Panc1 (cell line): ENCODE data around the gene GLI3. TPM values are rescaled to one million over a fixed set of nuclear protein-coding genes. Genes with fewer than 3 reads are reported as not detected.

ENCODE experiments used
- ATAC-seq: fragments of 200-7000 bp; cut with Tn5 transposase; 2 replicates; pipeline ENCODE4 v1.9.1; 2020; ENCODE audit warnings: mild to moderate bottlenecking, moderate library complexity
- BruUV-seq: library from RNA; stranded (reverse); fragments of 400-500 nt; replicated peaks from 2 replicates; lab custom pipeline; 2021; lab: Mats Ljungman, UMichigan
- CTCF ChIA-PET: fragments of 300-600 bp; sonication (Branson Sonifier 250); formaldehyde crosslinking; loops from one replicate; lab custom pipeline; 2022; ENCODE audit warnings: antibody characterized with exemption; lab: Charles Lee
- POLR2A ChIA-PET: fragments of 300-600 bp; sonication (Branson Sonifier 250); formaldehyde crosslinking; loops from one replicate; lab custom pipeline; 2022; ENCODE audit warnings: antibody characterized with exemption; lab: Charles Lee
- DNase-seq: peaks from one replicate; pipeline ENCODE4 v3.0.0-alpha.2; 2010; ENCODE audit warnings: low read depth, low spot score
- H3K27ac ChIP-seq: 2 replicates; pipeline ENCODE4 v1.5.1; 2011; ENCODE audit warnings: mild to moderate bottlenecking, low read length, inconsistent platforms
- H3K27me3 ChIP-seq: fragments of 200-500 bp; sonication (Bioruptor generic); 2 replicates; pipeline ENCODE4 v1.6.0; 2014; ENCODE audit warnings: low read length, inconsistent platforms; ENCODE audit not compliant: control insufficient read depth, insufficient read depth
- H3K36me3 ChIP-seq: fragments of 200-500 bp; sonication (Bioruptor generic); 2 replicates; pipeline ENCODE4 v1.5.1; 2014; ENCODE audit warnings: inconsistent platforms, mild to moderate bottlenecking, low read length, moderate library complexity; ENCODE audit not compliant: control insufficient read depth, insufficient read depth
- H3K4me1 ChIP-seq: 2 replicates; pipeline ENCODE4 v1.5.1; 2011; ENCODE audit warnings: inconsistent platforms, mild to moderate bottlenecking, low read length, moderate library complexity; ENCODE audit not compliant: control insufficient read depth, insufficient read depth
- H3K4me3 ChIP-seq, 2 experiments: 2 replicates each; pipeline ENCODE4 v1.5.1; 2011 to 2012; ENCODE audit warnings: low read depth in 2 of 2, low read length in 2 of 2, mild to moderate bottlenecking in 2 of 2, inconsistent platforms in 1 of 2, moderate library complexity in 1 of 2
- H3K9me3 ChIP-seq: fragments of 200-500 bp; sonication (Bioruptor generic); 2 replicates; pipeline ENCODE4 v1.5.1; 2014; ENCODE audit warnings: low read depth, mild to moderate bottlenecking, inconsistent platforms, low read length, moderate library complexity; ENCODE audit not compliant: control insufficient read depth, insufficient read depth
- POLR2AphosphoS5 ChIP-seq: IDR thresholded peaks from 2 replicates; pipeline ENCODE4 v1.6.1; 2012; ENCODE audit warnings: mild to moderate bottlenecking, low read depth, low read length, moderate library complexity
- SIN3A ChIP-seq: IDR thresholded peaks from 2 replicates; pipeline ENCODE4 v1.6.1; 2012; ENCODE audit warnings: low read depth, mild to moderate bottlenecking, low read length, moderate library complexity, borderline replicate concordance; ENCODE audit not compliant: insufficient read depth
- TCF7L2 ChIP-seq: IDR thresholded peaks from 2 replicates; pipeline ENCODE4 v1.6.1; 2011; ENCODE audit warnings: mild to moderate bottlenecking, low read depth, low read length, inconsistent platforms
- in situ Hi-C: cut with HindIII; loops from 2 replicates; pipeline ENCODE4 v1.10.0; 2016; ENCODE audit warnings: low sequenced_read_pairs, low pct_unique_long_range_greater_than_20kb
- intact Hi-C: fragments of 100-400 bp; cut with micrococcal nuclease; formaldehyde crosslinking; loops from one replicate; pipeline ENCODE4 v1.10.0; 2022; ENCODE audit not compliant: unreplicated experiment
- total RNA-seq: library from RNA; stranded (reverse); gene quantifications from one replicate; pipeline ENCODE4 v1.2.1, GENCODE V29; 2021; ENCODE audit not compliant: unreplicated experiment
- TF ChIP-seq, protein P1 (sequence below): fragments of 450-650 bp; IDR thresholded peaks from 2 replicates; pipeline ENCODE4 v1.5.1; 2017; ENCODE audit warnings: mild to moderate bottlenecking
- TF ChIP-seq, protein P2 (sequence below), 2 experiments: IDR thresholded peaks; 2 replicates each; pipeline ENCODE4 v1.6.1; 2011 to 2012; ENCODE audit warnings: low read depth in 2 of 2, control low read depth in 1 of 2, low read length in 1 of 2, mild to moderate bottlenecking in 1 of 2, moderate library complexity in 1 of 2; ENCODE audit not compliant: insufficient read depth in 1 of 2

Gene GLI3
- total RNA-seq, 1 experiment from 2014 or later = 3.7 TPM

DNA sequence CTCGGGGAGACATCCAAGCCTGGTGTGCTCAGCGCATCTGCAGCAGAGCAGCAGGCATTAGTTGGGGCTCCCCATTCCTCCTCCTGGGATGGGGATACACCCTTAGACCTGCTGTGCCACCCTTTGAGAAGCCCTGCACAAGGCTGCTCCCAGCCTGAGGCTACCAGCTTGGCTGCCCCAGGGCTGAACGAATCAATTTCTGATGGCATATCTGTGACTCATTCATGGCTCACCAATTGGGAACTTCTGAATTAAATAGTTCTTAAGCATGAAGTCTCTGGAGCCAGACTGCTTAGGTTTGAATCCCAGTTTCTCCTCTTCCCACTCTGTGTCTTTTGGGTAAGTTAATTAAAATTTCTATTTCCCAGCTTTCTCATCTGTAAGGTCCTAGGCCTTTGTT, 16.3 kb upstream of the GLI3 start:
- BruUV-seq = no TSS peak

DNA sequence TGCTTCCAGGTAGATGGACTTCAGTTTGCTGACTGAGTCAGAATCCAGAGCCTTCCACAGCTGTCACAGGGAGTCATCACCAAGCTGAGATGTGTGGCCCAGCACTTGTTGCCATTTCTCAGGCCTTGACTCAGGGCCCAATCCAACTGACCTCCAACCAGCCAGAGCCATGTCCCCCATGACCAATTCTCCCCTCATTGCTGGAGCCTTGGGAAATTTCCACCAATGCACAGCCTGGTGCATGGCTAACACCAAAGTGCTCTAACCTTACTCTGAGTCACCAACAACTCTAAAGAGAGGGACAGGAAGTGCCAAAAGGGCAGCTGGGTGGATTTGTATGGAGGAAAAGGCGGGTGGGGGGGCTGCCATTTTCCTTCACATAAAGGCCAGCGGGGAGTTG, 13.4 kb upstream of the GLI3 start:
- TF ChIP-seq TCF7L2 = no peak
- TF ChIP-seq SIN3A = no peak
- TF ChIP-seq, protein P1, sequence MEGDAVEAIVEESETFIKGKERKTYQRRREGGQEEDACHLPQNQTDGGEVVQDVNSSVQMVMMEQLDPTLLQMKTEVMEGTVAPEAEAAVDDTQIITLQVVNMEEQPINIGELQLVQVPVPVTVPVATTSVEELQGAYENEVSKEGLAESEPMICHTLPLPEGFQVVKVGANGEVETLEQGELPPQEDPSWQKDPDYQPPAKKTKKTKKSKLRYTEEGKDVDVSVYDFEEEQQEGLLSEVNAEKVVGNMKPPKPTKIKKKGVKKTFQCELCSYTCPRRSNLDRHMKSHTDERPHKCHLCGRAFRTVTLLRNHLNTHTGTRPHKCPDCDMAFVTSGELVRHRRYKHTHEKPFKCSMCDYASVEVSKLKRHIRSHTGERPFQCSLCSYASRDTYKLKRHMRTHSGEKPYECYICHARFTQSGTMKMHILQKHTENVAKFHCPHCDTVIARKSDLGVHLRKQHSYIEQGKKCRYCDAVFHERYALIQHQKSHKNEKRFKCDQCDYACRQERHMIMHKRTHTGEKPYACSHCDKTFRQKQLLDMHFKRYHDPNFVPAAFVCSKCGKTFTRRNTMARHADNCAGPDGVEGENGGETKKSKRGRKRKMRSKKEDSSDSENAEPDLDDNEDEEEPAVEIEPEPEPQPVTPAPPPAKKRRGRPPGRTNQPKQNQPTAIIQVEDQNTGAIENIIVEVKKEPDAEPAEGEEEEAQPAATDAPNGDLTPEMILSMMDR = no peak
- no peak for TF ChIP-seq POLR2AphosphoS5
- TF ChIP-seq, protein P2, sequence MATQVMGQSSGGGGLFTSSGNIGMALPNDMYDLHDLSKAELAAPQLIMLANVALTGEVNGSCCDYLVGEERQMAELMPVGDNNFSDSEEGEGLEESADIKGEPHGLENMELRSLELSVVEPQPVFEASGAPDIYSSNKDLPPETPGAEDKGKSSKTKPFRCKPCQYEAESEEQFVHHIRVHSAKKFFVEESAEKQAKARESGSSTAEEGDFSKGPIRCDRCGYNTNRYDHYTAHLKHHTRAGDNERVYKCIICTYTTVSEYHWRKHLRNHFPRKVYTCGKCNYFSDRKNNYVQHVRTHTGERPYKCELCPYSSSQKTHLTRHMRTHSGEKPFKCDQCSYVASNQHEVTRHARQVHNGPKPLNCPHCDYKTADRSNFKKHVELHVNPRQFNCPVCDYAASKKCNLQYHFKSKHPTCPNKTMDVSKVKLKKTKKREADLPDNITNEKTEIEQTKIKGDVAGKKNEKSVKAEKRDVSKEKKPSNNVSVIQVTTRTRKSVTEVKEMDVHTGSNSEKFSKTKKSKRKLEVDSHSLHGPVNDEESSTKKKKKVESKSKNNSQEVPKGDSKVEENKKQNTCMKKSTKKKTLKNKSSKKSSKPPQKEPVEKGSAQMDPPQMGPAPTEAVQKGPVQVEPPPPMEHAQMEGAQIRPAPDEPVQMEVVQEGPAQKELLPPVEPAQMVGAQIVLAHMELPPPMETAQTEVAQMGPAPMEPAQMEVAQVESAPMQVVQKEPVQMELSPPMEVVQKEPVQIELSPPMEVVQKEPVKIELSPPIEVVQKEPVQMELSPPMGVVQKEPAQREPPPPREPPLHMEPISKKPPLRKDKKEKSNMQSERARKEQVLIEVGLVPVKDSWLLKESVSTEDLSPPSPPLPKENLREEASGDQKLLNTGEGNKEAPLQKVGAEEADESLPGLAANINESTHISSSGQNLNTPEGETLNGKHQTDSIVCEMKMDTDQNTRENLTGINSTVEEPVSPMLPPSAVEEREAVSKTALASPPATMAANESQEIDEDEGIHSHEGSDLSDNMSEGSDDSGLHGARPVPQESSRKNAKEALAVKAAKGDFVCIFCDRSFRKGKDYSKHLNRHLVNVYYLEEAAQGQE (IDR thresholded peaks at IDR 0.05; ENCODE audit: insufficient read depth in 1 of 2, low read depth in 2 of 2, low read length in 1 of 2) = no peak
- BruUV-seq = no TSS peak
- ATAC-seq (no peak), DNase-seq (no peak)
- Histone ChIP-seq H3K4me3 (no peak overlapping the region), H3K27ac (no peak overlapping the region), H3K27me3 (no peaks in the 10 kb centered on the region), H3K36me3 (no peaks in the 10 kb centered on the region), H3K4me1 (no peaks in the 10 kb centered on the region), H3K9me3 (no peaks in the 10 kb centered on the region)
- in situ Hi-C loops (no loop called here), intact Hi-C loops (no loop called here)
- POLR2A ChIA-PET = no interaction called here
- CTCF ChIA-PET = no interaction called here

More for the DNA sequence above, 16.3 kb upstream of the GLI3 start:
- no peaks in the 10 kb centered on the region for H3K4me1 ChIP-seq
- H3K27ac ChIP-seq = no peak overlapping the region
- no peak overlapping the region for H3K4me3 ChIP-seq
- no peak for ATAC-seq
- H3K27me3 ChIP-seq = no peaks in the 10 kb centered on the region
- POLR2A ChIA-PET = no interaction called here
- in situ Hi-C loops (no loop called here), intact Hi-C loops (no loop called here)
- no peaks in the 10 kb centered on the region for H3K9me3 ChIP-seq
- CTCF ChIA-PET = no interaction called here
- no peaks in the 10 kb centered on the region for H3K36me3 ChIP-seq
- no peak for DNase-seq
- TF ChIP-seq TCF7L2 (no peak), SIN3A (no peak), POLR2AphosphoS5 (no peak)
- TF ChIP-seq, protein P2 (IDR thresholded peaks at IDR 0.05; ENCODE audit: insufficient read depth in 1 of 2, low read depth in 2 of 2, low read length in 1 of 2) = no peak
- TF ChIP-seq, protein P1 = no peak
